ENCODE measurements around the gene ASB4.
"Not testable (repeated sequence)": the region's sequence is repeated elsewhere in the genome, so short reads cannot be mapped to it uniquely, and the experiment has no call there.

ASB4 gene

GRCh38 chr7:95547361-95548348 is 61.9 kb downstream of the ASB4 start:
- H3F3A ChIP-seq (ENCODE audit: control insufficient read depth, insufficient read depth), result no peaks in the 10 kb centered on the region
- no peak overlapping the region for H3K27ac ChIP-seq (ENCODE audit: low read depth, low read length)
- H3K27me3 ChIP-seq (ENCODE audit: control insufficient read depth, low read length), result no peaks in the 10 kb centered on the region
- no peaks in the 10 kb centered on the region for H4K20me1 ChIP-seq (ENCODE audit: control insufficient read depth, insufficient read depth, low read depth, low read length)
- TF ChIP-seq EZH2phosphoT487 (IDR thresholded peaks at IDR 0.05; ENCODE audit: borderline replicate concordance, low read length) (no peak), CTCF (IDR thresholded peaks at IDR 0.05; ENCODE audit: low read depth, low read length, poor library complexity, severe bottlenecking) (no peak)
- H3K9me3 ChIP-seq (ENCODE audit: control insufficient read depth, insufficient read depth, low read length), result no peaks in the 10 kb centered on the region
- H3K36me3 ChIP-seq (ENCODE audit: control insufficient read depth, low read length), result no peaks in the 10 kb centered on the region
- no peak overlapping the region for H3K4me3 ChIP-seq (ENCODE audit: low read length)
- no peaks in the 10 kb centered on the region for H3K79me2 ChIP-seq (ENCODE audit: control insufficient read depth, low read length)
- H3K4me2 ChIP-seq (ENCODE audit: low read length), result no peak overlapping the region
- no peaks in the 10 kb centered on the region for H3K4me1 ChIP-seq (ENCODE audit: control insufficient read depth, low read length)
- H3K9me2 ChIP-seq (replicated peaks; ENCODE audit: control insufficient read depth, low read length), result no peaks in the 10 kb centered on the region

GRCh38 chr7:95549818-95550529 is 64.2 kb downstream of the ASB4 start:
- no peaks in the 10 kb centered on the region for H3K36me3 ChIP-seq (ENCODE audit: control insufficient read depth, low read length)
- H4K20me1 ChIP-seq (ENCODE audit: control insufficient read depth, insufficient read depth, low read depth, low read length), result no peaks in the 10 kb centered on the region
- H3K9me3 ChIP-seq (ENCODE audit: control insufficient read depth, insufficient read depth, low read length), result no peaks in the 10 kb centered on the region
- no peaks in the 10 kb centered on the region for H3K27me3 ChIP-seq (ENCODE audit: control insufficient read depth, low read length)
- H3K4me2 ChIP-seq (ENCODE audit: low read length), result no peak overlapping the region
- H3K4me1 ChIP-seq (ENCODE audit: control insufficient read depth, low read length), result no peaks in the 10 kb centered on the region
- no peaks in the 10 kb centered on the region for H3K79me2 ChIP-seq (ENCODE audit: control insufficient read depth, low read length)
- no peaks in the 10 kb centered on the region for H3K9me2 ChIP-seq (replicated peaks; ENCODE audit: control insufficient read depth, low read length)
- TF ChIP-seq EZH2phosphoT487 (IDR thresholded peaks at IDR 0.05; ENCODE audit: borderline replicate concordance, low read length), result no peak
- no peak overlapping the region for H3K27ac ChIP-seq (ENCODE audit: low read depth, low read length)
- no peaks in the 10 kb centered on the region for H3F3A ChIP-seq (ENCODE audit: control insufficient read depth, insufficient read depth)
- H3K4me3 ChIP-seq (ENCODE audit: low read length), result no peak overlapping the region

GRCh38 chr7:95550546-95550945 is 64.8 kb downstream of the ASB4 start:
- Histone ChIP-seq H4K20me1 (ENCODE audit: control insufficient read depth, insufficient read depth, low read depth, low read length) (no peaks in the 10 kb centered on the region), H3F3A (ENCODE audit: control insufficient read depth, insufficient read depth) (no peaks in the 10 kb centered on the region), H3K9me3 (ENCODE audit: control insufficient read depth, insufficient read depth, low read length) (no peaks in the 10 kb centered on the region), H3K4me1 (ENCODE audit: control insufficient read depth, low read length) (no peaks in the 10 kb centered on the region), H3K9me2 (replicated peaks; ENCODE audit: control insufficient read depth, low read length) (no peaks in the 10 kb centered on the region), H3K27ac (ENCODE audit: low read depth, low read length) (no peak overlapping the region), H3K36me3 (ENCODE audit: control insufficient read depth, low read length) (no peaks in the 10 kb centered on the region), H3K4me3 (ENCODE audit: low read length) (no peak overlapping the region), H3K4me2 (ENCODE audit: low read length) (no peak overlapping the region), H3K27me3 (ENCODE audit: control insufficient read depth, low read length) (no peaks in the 10 kb centered on the region), H3K79me2 (ENCODE audit: control insufficient read depth, low read length) (no peaks in the 10 kb centered on the region)
- TF ChIP-seq CTCF (IDR thresholded peaks at IDR 0.05; ENCODE audit: low read depth, low read length, poor library complexity, severe bottlenecking) (no peak), EZH2phosphoT487 (IDR thresholded peaks at IDR 0.05; ENCODE audit: borderline replicate concordance, low read length) (no peak)

GRCh38 chr7:95552010-95552926 is 66.5 kb downstream of the ASB4 start:
- H3K9me2 ChIP-seq (replicated peaks; ENCODE audit: control insufficient read depth, low read length); H3K4me2 ChIP-seq (ENCODE audit: low read length); H3K36me3 ChIP-seq (ENCODE audit: control insufficient read depth, low read length); H3K4me3 ChIP-seq (ENCODE audit: low read length); H3K27me3 ChIP-seq (ENCODE audit: control insufficient read depth, low read length); H3F3A ChIP-seq (ENCODE audit: control insufficient read depth, insufficient read depth); H3K9me3 ChIP-seq (ENCODE audit: control insufficient read depth, insufficient read depth, low read length); H4K20me1 ChIP-seq (ENCODE audit: control insufficient read depth, insufficient read depth, low read depth, low read length); H3K79me2 ChIP-seq (ENCODE audit: control insufficient read depth, low read length); H3K27ac ChIP-seq (ENCODE audit: low read depth, low read length); H3K4me1 ChIP-seq (ENCODE audit: control insufficient read depth, low read length): not testable (repeated sequence)

Measured in DOHH2 (cell line).